Thyroid gland (tissue), 4 donors: ENCODE measurements around the gene SDCCAG8.

ENCODE experiments used
- CTCF ChIP-seq, 6 experiments: fragments of 200-600 bp in 3 of 6; fragments of 450-650 bp in 3 of 6; sonication (generic) in 3 of 6; IDR thresholded peaks; one replicate each; pipeline ENCODE4 v1.5.1; 2016 to 2019; ENCODE audit warnings: antibody characterized with exemption in 6 of 6, mild to moderate bottlenecking in 2 of 6, inconsistent platforms in 1 of 6, moderate library complexity in 1 of 6
- POLR2A ChIP-seq, 2 donors: fragments of 450-650 bp; IDR thresholded peaks; one replicate each; pipeline ENCODE4 v1.6.1; 2017; ENCODE audit warnings: antibody characterized with exemption in 2 of 2, mild to moderate bottlenecking in 2 of 2, moderate library complexity in 1 of 2

GRCh38 chr1:243462929-243463697, 207.3 kb downstream of the SDCCAG8 start:
- TF ChIP-seq CTCF (IDR thresholded peaks at IDR 0.05) (no peak), POLR2A (IDR thresholded peaks at IDR 0.05) (no peak)
